ENCODE results near the gene KIF1A.

Gene KIF1A

GRCh38 chr2:240819858-240820606, at the start of gene KIF1A:
Gene KIF1A (minus strand): TSS chr2:240820219. CDS start chr2:240797752, 22,467 bp downstream.
- no peak for DNase-seq (ENCODE audit: low read depth in 2 of 2)

GRCh38 chr2:240869109-240869955, 49.3 kb upstream of the KIF1A start:
- no peak for DNase-seq (ENCODE audit: low read depth in 2 of 2)

GRCh38 chr2:240868286-240869108, 48.5 kb upstream of the KIF1A start, which contains the start of gene AGXT:
Gene AGXT (plus strand): TSS chr2:240868824. CDS start chr2:240868866, 42 bp downstream.
- DNase-seq (ENCODE audit: low read depth in 2 of 2): no peak

- no peak for DNase-seq (ENCODE audit: low read depth in 2 of 2)
These were observed 45.4 kb upstream of the KIF1A start for GRCh38 chr2:240865391-240865790.

GRCh38 chr2:240864475-240864874, 44.5 kb upstream of the KIF1A start:
- DNase-seq (ENCODE audit: low read depth in 2 of 2): no peak

- DNase-seq (ENCODE audit: low read depth in 2 of 2): no peak
These were observed 41.5 kb upstream of the KIF1A start for GRCh38 chr2:240861547-240861946.

- DNase-seq (ENCODE audit: low read depth in 2 of 2): no peak
These were observed 38.9 kb upstream of the KIF1A start for GRCh38 chr2:240858871-240859270.

- no peak for DNase-seq (ENCODE audit: low read depth in 2 of 2)
These were observed 38.3 kb upstream of the KIF1A start for GRCh38 chr2:240858321-240858720.

GRCh38 chr2:240857039-240858008, 37.3 kb upstream of the KIF1A start:
- no peak for DNase-seq (ENCODE audit: low read depth in 2 of 2)

- no peak for DNase-seq (ENCODE audit: low read depth in 2 of 2)
These were observed 36.3 kb upstream of the KIF1A start for GRCh38 chr2:240856151-240856980.

GRCh38 chr2:240855670-240856069, 35.7 kb upstream of the KIF1A start:
- DNase-seq (ENCODE audit: low read depth in 2 of 2): no peak

- no peak for DNase-seq (ENCODE audit: low read depth in 2 of 2)
These were observed 32.8 kb upstream of the KIF1A start for GRCh38 chr2:240852671-240853314.

GRCh38 chr2:240851078-240851991, 31.3 kb upstream of the KIF1A start:
- DNase-seq (ENCODE audit: low read depth in 2 of 2): peak; percentile 79 to 80

- no peak for DNase-seq (ENCODE audit: low read depth in 2 of 2)
These were observed 30.7 kb upstream of the KIF1A start for GRCh38 chr2:240850756-240851077.

- DNase-seq (ENCODE audit: low read depth in 2 of 2): no peak
These were observed 30.0 kb upstream of the KIF1A start for GRCh38 chr2:240850026-240850425.

GRCh38 chr2:240848900-240849680, 29.1 kb upstream of the KIF1A start:
- DNase-seq (ENCODE audit: low read depth in 2 of 2): no peak

- no peak for DNase-seq (ENCODE audit: low read depth in 2 of 2)
These were observed 27.8 kb upstream of the KIF1A start for GRCh38 chr2:240847817-240848216.

Measured in activated CD4-positive, alpha-beta T cell treated with anti-CD3 and anti-CD28 coated beads for 24 hours (primary cell).